Stimulated activated naive CD8-positive, alpha-beta T cell treated with anti-CD3 and anti-CD28 coated beads, Interleukin-15, Interleukin-2, amounts not matched to agents 100 ng/mL and 50 ng/mL, for 24 hours (primary cell): Measurements from ENCODE around the gene ZBTB7C.

Source experiments
- H3K27ac Mint-ChIP-seq: one replicate; pipeline ENCODE4 v1.8.0; 2021; ENCODE audit warnings: mild to moderate bottlenecking, mixed read lengths
- H3K27me3 Mint-ChIP-seq: one replicate; pipeline ENCODE4 v1.8.0; 2021; ENCODE audit warnings: mixed read lengths
- H3K36me3 Mint-ChIP-seq: one replicate; pipeline ENCODE4 v1.8.0; 2021; ENCODE audit warnings: low read depth, mixed read lengths
- H3K4me1 Mint-ChIP-seq: one replicate; pipeline ENCODE4 v1.8.0; 2021; ENCODE audit warnings: low read depth, mixed read lengths
- H3K4me3 Mint-ChIP-seq: one replicate; pipeline ENCODE4 v1.8.0; 2021; ENCODE audit warnings: mild to moderate bottlenecking, mixed read lengths
- H3K9me3 Mint-ChIP-seq: one replicate; pipeline ENCODE4 v1.8.0; 2021; ENCODE audit warnings: mixed read lengths

The ZBTB7C gene

GRCh38 chr18:48149020-48149685, 260.0 kb downstream of the ZBTB7C start:
- H3K27ac Mint-ChIP-seq: no peak overlapping the region
- H3K9me3 Mint-ChIP-seq: no peaks in the 10 kb centered on the region
- H3K36me3 Mint-ChIP-seq: no peaks in the 10 kb centered on the region
- H3K4me3 Mint-ChIP-seq: no peak overlapping the region
- peaks cover 5% of the 10 kb centered on the region for H3K27me3 Mint-ChIP-seq
- no peaks in the 10 kb centered on the region for H3K4me1 Mint-ChIP-seq

GRCh38 chr18:48142994-48143393, 266.2 kb downstream of the ZBTB7C start:
- no peaks in the 10 kb centered on the region for H3K36me3 Mint-ChIP-seq
- H3K27ac Mint-ChIP-seq: no peak overlapping the region
- no peaks in the 10 kb centered on the region for H3K9me3 Mint-ChIP-seq
- peaks cover 2% of the 10 kb centered on the region for H3K4me1 Mint-ChIP-seq
- H3K27me3 Mint-ChIP-seq: peaks cover 24% of the 10 kb centered on the region
- H3K4me3 Mint-ChIP-seq: no peak overlapping the region

- H3K4me3 Mint-ChIP-seq: no peak overlapping the region
- H3K4me1 Mint-ChIP-seq: peaks cover 9% of the 10 kb centered on the region
- H3K9me3 Mint-ChIP-seq: no peaks in the 10 kb centered on the region
- H3K27ac Mint-ChIP-seq: no peak overlapping the region
- peaks cover 30% of the 10 kb centered on the region for H3K27me3 Mint-ChIP-seq
- no peaks in the 10 kb centered on the region for H3K36me3 Mint-ChIP-seq
Measured at GRCh38 chr18:48142353-48142752, 266.8 kb downstream of the ZBTB7C start.

GRCh38 chr18:48140731-48141130, 268.5 kb downstream of the ZBTB7C start:
- Mint-ChIP-seq H3K27me3 (peaks cover 35% of the 10 kb centered on the region), H3K36me3 (no peaks in the 10 kb centered on the region), H3K4me1 (peaks cover 12% of the 10 kb centered on the region), H3K9me3 (no peaks in the 10 kb centered on the region), H3K4me3 (no peak overlapping the region), H3K27ac (no peak overlapping the region)

GRCh38 chr18:48139431-48140347, 269.5 kb downstream of the ZBTB7C start:
- H3K27me3 Mint-ChIP-seq: peaks cover 45% of the 10 kb centered on the region
- peaks cover 15% of the 10 kb centered on the region for H3K4me1 Mint-ChIP-seq
- no peaks in the 10 kb centered on the region for H3K36me3 Mint-ChIP-seq
- no peak overlapping the region for H3K27ac Mint-ChIP-seq
- no peaks in the 10 kb centered on the region for H3K9me3 Mint-ChIP-seq
- H3K4me3 Mint-ChIP-seq: no peak overlapping the region

GRCh38 chr18:48138660-48139430, 270.3 kb downstream of the ZBTB7C start:
- no peak overlapping the region for H3K4me3 Mint-ChIP-seq
- no peaks in the 10 kb centered on the region for H3K9me3 Mint-ChIP-seq
- H3K4me1 Mint-ChIP-seq: peaks cover 15% of the 10 kb centered on the region
- no peak overlapping the region for H3K27ac Mint-ChIP-seq
- H3K27me3 Mint-ChIP-seq: peaks cover 52% of the 10 kb centered on the region
- H3K36me3 Mint-ChIP-seq: no peaks in the 10 kb centered on the region

- Mint-ChIP-seq H3K9me3 (no peaks in the 10 kb centered on the region), H3K27me3 (peaks cover 59% of the 10 kb centered on the region), H3K4me3 (no peak overlapping the region), H3K4me1 (peaks cover 15% of the 10 kb centered on the region), H3K36me3 (no peaks in the 10 kb centered on the region), H3K27ac (no peak overlapping the region)
Measured at GRCh38 chr18:48138210-48138609, 271.0 kb downstream of the ZBTB7C start.

GRCh38 chr18:48137374-48138081, 271.7 kb downstream of the ZBTB7C start:
- peaks cover 65% of the 10 kb centered on the region for H3K27me3 Mint-ChIP-seq
- H3K9me3 Mint-ChIP-seq: no peaks in the 10 kb centered on the region
- H3K4me1 Mint-ChIP-seq: peaks cover 15% of the 10 kb centered on the region
- peak overlapping the region; percentile 18 for H3K4me3 Mint-ChIP-seq
- no peaks in the 10 kb centered on the region for H3K36me3 Mint-ChIP-seq
- peak overlapping the region; percentile 36 for H3K27ac Mint-ChIP-seq

GRCh38 chr18:48136827-48137373, 272.3 kb downstream of the ZBTB7C start:
- Mint-ChIP-seq H3K4me3 (peak overlapping the region; percentile 18), H3K9me3 (no peaks in the 10 kb centered on the region), H3K36me3 (no peaks in the 10 kb centered on the region), H3K4me1 (peaks cover 15% of the 10 kb centered on the region), H3K27me3 (peaks cover 69% of the 10 kb centered on the region), H3K27ac (peak overlapping the region; percentile 36)

GRCh38 chr18:48136051-48136826, 272.9 kb downstream of the ZBTB7C start:
- Mint-ChIP-seq H3K27me3 (peaks cover 63% of the 10 kb centered on the region), H3K27ac (no peak overlapping the region), H3K36me3 (no peaks in the 10 kb centered on the region), H3K9me3 (no peaks in the 10 kb centered on the region), H3K4me3 (no peak overlapping the region), H3K4me1 (peaks cover 15% of the 10 kb centered on the region)

GRCh38 chr18:48135436-48135966, 273.7 kb downstream of the ZBTB7C start:
- no peaks in the 10 kb centered on the region for H3K36me3 Mint-ChIP-seq
- H3K9me3 Mint-ChIP-seq: no peaks in the 10 kb centered on the region
- H3K4me3 Mint-ChIP-seq: no peak overlapping the region
- H3K27ac Mint-ChIP-seq: no peak overlapping the region
- H3K27me3 Mint-ChIP-seq: peaks cover 59% of the 10 kb centered on the region
- H3K4me1 Mint-ChIP-seq: peaks cover 15% of the 10 kb centered on the region

- H3K4me3 Mint-ChIP-seq: no peak overlapping the region
- H3K36me3 Mint-ChIP-seq: no peaks in the 10 kb centered on the region
- H3K4me1 Mint-ChIP-seq: peaks cover 15% of the 10 kb centered on the region
- no peaks in the 10 kb centered on the region for H3K9me3 Mint-ChIP-seq
- no peak overlapping the region for H3K27ac Mint-ChIP-seq
- H3K27me3 Mint-ChIP-seq: peaks cover 65% of the 10 kb centered on the region
Measured at GRCh38 chr18:48134609-48135008, 274.6 kb downstream of the ZBTB7C start.

GRCh38 chr18:48133671-48134251, 275.4 kb downstream of the ZBTB7C start:
- H3K36me3 Mint-ChIP-seq: no peaks in the 10 kb centered on the region
- peaks cover 15% of the 10 kb centered on the region for H3K4me1 Mint-ChIP-seq
- H3K27me3 Mint-ChIP-seq: peaks cover 67% of the 10 kb centered on the region
- H3K9me3 Mint-ChIP-seq: no peaks in the 10 kb centered on the region
- no peak overlapping the region for H3K4me3 Mint-ChIP-seq
- no peak overlapping the region for H3K27ac Mint-ChIP-seq
